Adrenal gland (tissue), 5 donors: Measurements from ENCODE around the gene NPRL2.

Experiments used
- POLR2A ChIP-seq, 2 donors: fragments of 450-650 bp; IDR thresholded peaks; one replicate each; pipeline ENCODE4 v1.6.1; 2017; ENCODE audit warnings: antibody characterized with exemption in 2 of 2, mild to moderate bottlenecking in 2 of 2, moderate library complexity in 1 of 2
- TF ChIP-seq, protein P1 (sequence below), 6 experiments: fragments of 450-650 bp in 4 of 6; fragments of 200-600 bp in 2 of 6; sonication (generic) in 1 of 6; IDR thresholded peaks; 1 replicate in 5 of 6; 2 replicates in 1 of 6; pipeline versions ENCODE4 v1.5.1 to v1.8.0; 2016 to 2021; ENCODE audit warnings: antibody characterized with exemption in 6 of 6, mild to moderate bottlenecking in 2 of 6, moderate library complexity in 1 of 6
- donor health status: DM: no; HTN: no; CAD: no.

DNA sequence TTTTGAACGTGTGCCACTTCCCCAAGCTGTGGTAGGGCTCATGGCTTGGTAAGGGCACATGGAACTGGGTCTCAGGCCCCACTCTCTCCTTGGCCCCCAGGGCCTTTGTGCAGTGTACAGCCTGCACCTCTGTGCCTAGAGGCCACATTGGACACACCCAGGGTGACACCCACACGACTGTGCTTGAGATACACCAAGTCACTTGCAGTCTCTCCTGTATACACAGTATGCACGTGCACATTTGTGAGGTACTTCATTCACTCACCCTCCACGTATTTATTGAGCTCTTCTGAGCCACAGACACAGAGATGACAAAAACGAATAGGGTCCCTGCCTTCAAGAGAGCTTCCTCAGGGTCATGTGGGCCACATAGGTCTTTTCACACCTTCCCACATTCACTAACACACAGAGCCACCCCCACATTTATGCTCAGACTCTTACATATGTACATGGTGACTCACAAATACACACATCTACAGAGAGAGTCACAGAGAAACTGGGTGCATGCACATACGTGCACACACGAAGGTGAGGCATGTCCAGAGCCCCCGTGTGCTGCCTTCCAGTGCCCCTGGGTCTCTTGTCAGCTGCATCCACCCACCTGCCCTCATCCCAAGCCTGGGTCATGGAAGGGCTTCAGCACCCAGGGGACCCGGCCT lies 18.6 kb upstream of the NPRL2 start:
- TF ChIP-seq, protein P1, sequence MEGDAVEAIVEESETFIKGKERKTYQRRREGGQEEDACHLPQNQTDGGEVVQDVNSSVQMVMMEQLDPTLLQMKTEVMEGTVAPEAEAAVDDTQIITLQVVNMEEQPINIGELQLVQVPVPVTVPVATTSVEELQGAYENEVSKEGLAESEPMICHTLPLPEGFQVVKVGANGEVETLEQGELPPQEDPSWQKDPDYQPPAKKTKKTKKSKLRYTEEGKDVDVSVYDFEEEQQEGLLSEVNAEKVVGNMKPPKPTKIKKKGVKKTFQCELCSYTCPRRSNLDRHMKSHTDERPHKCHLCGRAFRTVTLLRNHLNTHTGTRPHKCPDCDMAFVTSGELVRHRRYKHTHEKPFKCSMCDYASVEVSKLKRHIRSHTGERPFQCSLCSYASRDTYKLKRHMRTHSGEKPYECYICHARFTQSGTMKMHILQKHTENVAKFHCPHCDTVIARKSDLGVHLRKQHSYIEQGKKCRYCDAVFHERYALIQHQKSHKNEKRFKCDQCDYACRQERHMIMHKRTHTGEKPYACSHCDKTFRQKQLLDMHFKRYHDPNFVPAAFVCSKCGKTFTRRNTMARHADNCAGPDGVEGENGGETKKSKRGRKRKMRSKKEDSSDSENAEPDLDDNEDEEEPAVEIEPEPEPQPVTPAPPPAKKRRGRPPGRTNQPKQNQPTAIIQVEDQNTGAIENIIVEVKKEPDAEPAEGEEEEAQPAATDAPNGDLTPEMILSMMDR (IDR thresholded peaks at IDR 0.05), result no peak
- no peak for TF ChIP-seq POLR2A (IDR thresholded peaks at IDR 0.05)
